GM12891 (cell line): ENCODE data around the gene INPP5D.

Experiments used
- POLR2A ChIP-seq: IDR thresholded peaks from 2 replicates; pipeline ENCODE4 v1.6.1; 2011; ENCODE audit warnings: low read depth, low read length, control low read depth
- POLR2AphosphoS5 ChIP-seq: IDR thresholded peaks from 2 replicates; pipeline ENCODE4 v1.6.1; 2011; ENCODE audit warnings: low read depth, low read length, control low read depth
- POU2F2 ChIP-seq: IDR thresholded peaks from 2 replicates; pipeline ENCODE4 v1.6.1; 2011; ENCODE audit warnings: low read depth, mild to moderate bottlenecking, control low read depth, low read length, moderate library complexity
- TAF1 ChIP-seq: IDR thresholded peaks from 2 replicates; pipeline ENCODE4 v1.6.1; 2011; ENCODE audit warnings: low read depth, low read length, control low read depth

DNA sequence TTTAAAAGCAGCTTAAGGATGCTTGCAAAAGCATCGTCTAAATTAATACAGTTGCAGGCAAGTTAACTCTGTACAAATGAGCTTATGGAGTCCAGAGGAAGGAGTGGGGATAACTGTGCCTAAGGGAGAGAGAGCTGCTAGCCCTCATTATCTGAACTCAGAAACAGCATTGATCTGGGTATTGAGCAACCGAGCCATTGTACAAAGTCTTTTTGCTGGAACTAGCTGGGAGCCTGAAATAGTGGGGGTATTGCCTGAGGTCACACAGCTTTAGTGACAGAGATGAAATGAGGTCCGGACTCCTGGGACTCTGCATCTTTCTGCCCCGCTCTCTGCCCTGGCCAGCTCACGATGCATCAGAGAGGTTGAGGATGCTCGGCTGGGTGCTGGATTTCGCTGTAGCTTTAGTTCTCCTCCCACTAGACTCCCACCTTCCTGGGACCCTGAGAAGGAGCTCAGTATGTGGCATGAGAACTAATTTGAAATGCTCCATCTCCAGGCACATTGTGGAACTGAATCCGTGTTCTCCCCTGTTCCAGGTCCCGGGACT, 123.8 kb downstream of the INPP5D start:
- TF ChIP-seq POLR2A (no peak), POLR2AphosphoS5 (no peak), TAF1 (no peak), POU2F2 (no peak)
